Measurements from ENCODE around the gene CCL8.
"Not testable (repeated sequence)": the region's sequence is repeated elsewhere in the genome, so short reads cannot be mapped to it uniquely, and the experiment has no call there.

CCL8 gene

GRCh38 chr17:34318474-34318873, 761 bp upstream of the CCL8 start:
- no peak for DNase-seq

DNA sequence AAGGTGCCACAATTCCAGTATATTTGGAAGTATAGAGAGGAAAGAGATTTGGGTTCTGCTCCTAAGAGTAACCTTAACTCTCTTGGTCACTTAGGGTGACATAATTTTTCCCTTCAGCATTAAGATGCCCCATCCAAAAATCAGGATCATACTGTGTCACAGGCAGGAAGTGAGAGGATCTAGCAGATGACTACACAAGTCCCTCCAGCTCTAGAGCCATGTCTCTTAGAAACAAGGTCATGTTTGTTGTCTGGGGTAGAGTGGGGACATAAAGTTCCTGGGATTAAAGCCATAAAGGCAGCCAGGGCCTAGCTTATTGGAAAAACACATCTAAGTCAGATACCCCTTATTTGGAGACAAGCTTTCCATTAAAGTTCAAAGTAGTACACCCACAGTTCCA, 2.7 kb downstream of the CCL8 start:
- DNase-seq = no peak

DNA sequence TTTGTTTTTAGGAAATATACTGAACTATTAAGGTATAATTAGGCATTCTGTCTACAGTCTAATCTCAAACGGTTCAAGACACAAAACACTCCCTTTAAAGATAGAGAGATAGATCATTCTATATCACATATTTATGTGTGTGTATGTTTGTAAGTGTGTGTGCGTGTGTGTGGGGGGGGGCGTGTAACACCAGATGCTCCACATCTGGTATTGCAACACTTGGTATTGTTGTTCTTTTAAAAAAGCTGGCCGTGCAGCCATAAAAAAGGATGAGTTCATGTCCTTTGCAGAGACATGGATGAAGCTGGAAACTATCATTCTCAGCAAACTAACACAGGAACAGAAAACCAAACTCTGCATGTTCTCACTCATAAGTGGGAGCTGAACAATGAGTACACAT, 8.3 kb downstream of the CCL8 start:
- DNase-seq = not testable (repeated sequence)

- DNase-seq = no peak
Observed at GRCh38 chr17:34337701-34338100, 18.5 kb downstream of the CCL8 start.

DNA sequence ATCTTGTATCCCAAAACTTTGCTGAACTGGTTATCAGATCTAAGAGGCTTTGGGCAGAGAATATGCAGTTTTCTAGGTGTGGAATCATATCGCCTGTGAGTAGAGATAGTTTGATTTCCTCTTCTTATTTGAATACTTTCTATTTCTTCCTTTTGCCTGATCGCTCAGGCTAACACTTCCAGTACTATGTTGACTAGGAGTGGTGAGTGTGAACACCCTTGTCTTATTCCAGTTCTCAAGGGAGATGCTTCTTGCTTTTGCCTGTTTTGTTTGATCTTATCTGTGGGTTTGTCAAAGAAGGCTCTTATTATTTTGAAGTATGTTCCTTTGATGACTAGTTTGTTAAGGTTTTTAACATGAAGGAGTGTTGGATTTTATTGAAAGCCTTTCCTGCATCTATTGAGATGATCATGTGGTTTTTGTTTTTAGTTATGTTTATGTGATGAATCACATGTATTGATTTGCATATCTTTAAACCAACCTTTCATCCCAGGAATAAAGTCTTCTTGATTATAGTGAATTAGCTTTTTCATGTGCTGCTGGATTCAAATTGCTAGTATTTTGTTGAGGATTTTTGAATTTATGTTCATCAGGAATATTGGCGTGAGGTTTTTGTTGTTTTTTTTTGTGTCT, 20.0 kb downstream of the CCL8 start:
- no peak for DNase-seq

DNA sequence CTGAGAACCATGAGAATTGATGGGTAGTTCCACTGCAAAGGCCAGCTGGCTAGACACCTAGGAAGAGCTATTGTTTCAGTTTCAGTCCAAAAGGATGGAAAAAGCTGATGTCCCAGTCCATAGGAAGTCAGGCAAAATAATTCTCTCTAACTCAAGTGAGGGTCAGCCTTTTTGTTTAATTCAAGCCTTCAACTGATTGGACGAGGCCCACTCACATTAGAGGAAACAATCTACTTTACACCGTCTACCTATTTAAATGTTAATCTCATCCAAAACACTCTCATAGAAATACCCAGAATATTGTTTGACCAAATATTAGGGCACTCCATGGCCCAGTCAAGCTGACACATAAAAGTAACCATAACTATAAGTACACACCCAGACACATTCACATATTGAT, 22.7 kb downstream of the CCL8 start:
- no peak for DNase-seq

DNA sequence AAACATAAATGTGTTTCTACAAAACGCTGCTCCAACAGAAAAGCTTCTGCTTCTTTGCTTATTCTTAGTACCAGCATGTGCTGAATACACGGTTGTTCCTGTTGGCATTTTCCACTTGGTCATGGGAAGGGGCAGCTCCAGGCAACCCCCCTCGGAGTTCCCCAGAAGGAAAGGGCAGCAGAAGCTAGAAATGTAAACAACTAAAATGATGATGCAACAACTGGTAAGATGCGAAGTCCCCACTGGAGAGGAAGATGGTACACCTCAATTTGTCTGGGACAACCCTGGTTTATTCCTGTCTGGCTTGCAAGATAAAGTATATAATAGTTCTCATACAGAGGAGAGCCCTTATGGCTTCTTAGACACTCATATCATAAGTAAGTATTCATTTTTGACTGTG, 27.8 kb downstream of the CCL8 start:
- DNase-seq = no peak

GRCh38 chr17:34349751-34350150, 30.5 kb downstream of the CCL8 start:
- no peak for DNase-seq

DNA sequence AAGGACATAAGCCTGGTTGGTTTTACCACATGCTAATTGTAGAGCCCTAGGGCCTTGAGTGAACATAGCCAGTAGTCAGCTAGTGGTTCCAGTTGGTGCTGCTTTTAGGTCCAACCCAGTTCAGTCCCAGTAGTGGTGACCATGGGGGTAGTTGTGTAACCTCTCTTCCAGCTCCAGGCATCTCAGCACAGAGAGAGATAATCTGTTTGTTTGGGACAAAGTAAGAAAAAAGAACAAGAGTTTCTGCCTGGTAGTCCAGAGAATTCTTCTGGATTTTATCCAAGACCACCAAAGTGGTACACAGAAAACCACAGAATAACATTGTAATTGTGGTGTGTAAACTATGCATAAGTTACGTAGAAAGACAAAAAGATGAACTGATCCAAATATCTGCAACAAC, 31.9 kb downstream of the CCL8 start:
- no peak for DNase-seq

GRCh38 chr17:34352191-34352590, 33.0 kb downstream of the CCL8 start:
- no peak for DNase-seq

GRCh38 chr17:34354637-34355036, 35.4 kb downstream of the CCL8 start:
- DNase-seq = no peak

DNA sequence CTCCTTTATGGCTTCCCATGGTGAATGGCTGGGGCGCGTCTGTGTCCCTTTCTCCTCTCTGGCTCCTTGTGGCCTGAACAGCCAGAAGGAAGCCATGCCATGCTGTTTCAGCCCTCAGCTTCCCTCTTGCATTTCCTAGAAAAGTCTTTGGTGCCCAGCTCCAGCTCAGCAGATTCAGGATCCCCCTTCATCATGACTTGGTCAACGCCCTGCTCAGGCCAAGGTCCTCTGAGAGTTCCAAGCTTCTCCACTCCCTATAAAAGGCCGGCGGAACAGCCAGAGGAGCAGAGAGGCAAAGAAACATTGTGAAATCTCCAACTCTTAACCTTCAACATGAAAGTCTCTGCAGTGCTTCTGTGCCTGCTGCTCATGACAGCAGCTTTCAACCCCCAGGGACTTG, 37.0 kb downstream of the CCL8 start, which contains the start of gene CCL13:
CCL13 (plus strand) TSS at position 287 of the 400 bp plus-strand sequence; CDS start at position 334, 47 bp downstream.
- DNase-seq = no peak

DNA sequence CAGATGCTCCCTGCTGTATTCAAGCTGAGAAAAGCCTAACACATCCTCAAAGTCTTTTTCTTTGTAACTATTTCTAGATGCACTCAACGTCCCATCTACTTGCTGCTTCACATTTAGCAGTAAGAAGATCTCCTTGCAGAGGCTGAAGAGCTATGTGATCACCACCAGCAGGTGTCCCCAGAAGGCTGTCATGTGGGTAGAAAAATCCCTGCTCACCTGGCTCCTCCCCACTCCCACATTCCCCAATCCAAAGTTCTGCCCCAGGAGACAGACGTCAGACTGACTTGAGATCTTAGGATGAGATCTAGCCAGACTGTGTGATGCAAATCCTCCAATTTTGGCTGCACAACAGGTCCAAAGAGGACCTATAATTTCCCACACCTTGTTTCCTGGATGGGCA, 38.2 kb downstream of the CCL8 start:
- DNase-seq = no peak

DNA sequence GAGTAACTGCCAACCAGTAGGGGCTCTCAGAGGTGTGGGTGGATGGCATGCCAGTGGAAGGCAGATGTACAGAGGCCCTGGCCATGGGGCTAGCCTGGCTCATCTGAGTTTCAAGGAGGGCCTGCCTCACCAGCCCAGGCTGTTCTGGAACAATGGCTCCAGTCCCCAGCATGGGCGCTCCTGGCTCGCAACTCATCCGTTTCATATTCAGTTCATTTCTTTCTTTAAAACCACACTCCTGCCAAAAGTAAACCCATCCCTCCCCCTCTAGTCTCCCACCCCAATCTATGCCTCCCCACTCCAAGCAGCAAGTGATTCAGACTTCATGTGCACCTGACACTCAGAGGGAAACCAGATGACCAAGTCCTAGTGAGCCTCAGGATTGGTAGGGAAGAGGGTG, 39.4 kb downstream of the CCL8 start:
- no peak for DNase-seq

GRCh38 chr17:34360601-34361270, 41.5 kb downstream of the CCL8 start:
- DNase-seq = no peak

DNA sequence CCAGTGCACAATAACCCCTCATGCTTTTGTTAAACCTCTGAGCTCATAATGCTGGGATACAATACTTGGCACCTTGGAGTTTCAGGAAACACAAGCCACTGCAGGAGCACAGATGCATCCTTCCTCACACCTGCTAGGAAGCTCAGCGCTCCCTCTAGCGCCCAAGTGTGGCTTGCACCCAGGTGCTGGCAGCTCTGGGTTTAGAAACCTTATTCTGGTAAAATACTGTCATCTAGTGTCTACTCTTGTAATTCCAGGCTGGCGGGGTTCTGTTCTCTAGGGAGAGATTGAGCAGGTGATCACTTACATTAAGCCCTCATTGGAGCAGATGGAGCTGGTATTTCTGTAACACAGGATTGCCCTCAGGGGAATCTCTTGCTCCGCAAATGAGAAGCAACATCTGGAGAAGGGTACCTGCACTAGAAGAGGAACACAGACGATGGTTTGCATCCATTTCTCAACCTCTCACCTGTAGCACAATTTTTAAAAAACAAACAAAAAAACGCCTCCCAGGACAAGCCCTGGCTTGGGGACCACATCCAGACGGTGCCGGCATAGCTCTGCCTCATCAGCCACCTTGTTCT, 42.3 kb downstream of the CCL8 start:
- peak; percentile 42 for DNase-seq

- DNase-seq = no peak
Observed at GRCh38 chr17:34363183-34363661, 44.0 kb downstream of the CCL8 start, which contains the start of gene CCL1. TSS of gene CCL1 (minus strand) at chr17:34363233. CDS start at chr17:34363161, 72 bp downstream.

DNA sequence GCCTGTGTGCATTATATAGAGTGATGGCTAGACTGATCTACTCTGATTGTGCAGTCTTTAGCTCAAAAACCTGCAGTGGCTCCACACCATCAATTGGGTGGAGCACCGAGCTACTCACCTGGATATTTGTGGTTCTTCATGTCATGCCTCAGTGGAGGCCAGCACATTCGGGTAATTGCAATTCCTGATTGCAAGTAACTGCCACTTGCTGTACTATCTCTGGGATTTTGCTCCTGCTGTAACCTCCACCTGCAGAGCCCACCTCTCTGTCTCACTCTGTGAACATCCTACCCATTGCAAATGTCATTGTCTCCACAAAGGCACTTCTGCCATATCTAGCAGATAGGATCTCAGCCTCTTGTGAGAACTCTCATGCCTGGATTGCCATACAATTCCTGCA, 45.5 kb downstream of the CCL8 start:
- no peak for DNase-seq

GRCh38 chr17:34365340-34365739, 46.1 kb downstream of the CCL8 start:
- DNase-seq = no peak

DNA sequence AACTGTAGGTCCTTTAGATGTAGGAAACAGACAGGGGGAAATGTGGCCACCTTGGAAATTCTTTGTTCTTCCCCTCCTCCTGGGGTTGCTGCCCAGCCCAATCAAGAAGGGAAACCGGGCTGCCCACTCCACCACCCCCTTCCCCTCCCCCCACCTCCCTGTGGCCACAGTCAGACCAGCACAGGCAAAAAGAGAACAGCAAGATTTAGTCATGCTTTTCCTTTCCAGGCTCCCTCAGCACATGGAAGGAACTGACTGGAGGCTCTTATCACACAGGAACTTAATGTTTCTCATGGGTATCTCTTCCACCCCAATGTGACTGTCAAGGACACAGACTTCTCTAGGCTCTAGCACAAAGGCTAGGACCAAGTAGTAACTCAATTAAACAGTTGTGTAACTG, 46.8 kb downstream of the CCL8 start:
- no peak for DNase-seq

DNA sequence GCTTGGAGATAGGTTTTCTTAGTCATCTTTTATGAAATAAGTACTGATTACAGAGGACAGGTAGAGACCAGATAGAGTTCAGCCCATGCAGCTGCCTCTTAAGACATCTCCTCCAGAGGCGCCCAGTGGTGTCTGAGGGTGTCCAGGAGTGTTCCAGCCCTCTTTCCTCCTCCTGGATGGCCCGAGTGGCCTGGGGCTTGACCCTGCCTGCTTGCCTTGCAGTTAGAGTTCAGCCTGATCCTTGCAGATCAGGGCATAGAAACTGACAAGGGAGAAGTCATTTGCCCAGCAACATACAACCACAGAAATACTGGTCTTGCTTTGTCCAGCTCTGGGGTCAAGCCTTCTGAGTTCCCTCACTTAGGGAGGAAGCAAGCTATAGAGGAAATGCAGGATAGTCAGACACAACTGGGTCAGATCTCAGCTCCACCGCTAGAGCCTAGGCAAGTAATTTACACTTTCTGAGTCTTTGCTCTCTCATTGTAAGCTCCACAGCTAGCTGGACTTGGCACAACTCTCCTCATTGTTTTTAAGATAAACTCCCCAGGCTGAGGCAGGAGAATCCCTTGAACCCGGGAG, 47.4 kb downstream of the CCL8 start:
- DNase-seq = no peak

GRCh38 chr17:34367486-34368195, 48.4 kb downstream of the CCL8 start:
- DNase-seq = no peak

Measured in CD4-positive, alpha-beta T cell treated with Interleukin-4 for 4 hours (primary cell).